NCI-H446 (cell line): Measurements from ENCODE around the gene ACKR3.

Source experiments
- DNase-seq, 2 experiments: peaks; one replicate each; lab custom pipeline; 2025; lab: John Stamatoyannopoulos, UW

Gene ACKR3

GRCh38 chr2:236612737-236613136 lies 43.1 kb downstream of the ACKR3 start:
- DNase-seq, result no peak

- peak; percentile 42 to 74 for DNase-seq
Measured at GRCh38 chr2:236613612-236614011, 44.0 kb downstream of the ACKR3 start.

GRCh38 chr2:236614551-236614950 lies 44.9 kb downstream of the ACKR3 start:
- DNase-seq, result peak; percentile 39 to 68

GRCh38 chr2:236616031-236616430 lies 46.4 kb downstream of the ACKR3 start:
- no peak for DNase-seq

- DNase-seq, result no peak
Measured at GRCh38 chr2:236616624-236617023, 47.0 kb downstream of the ACKR3 start.

GRCh38 chr2:236617221-236617737 lies 47.7 kb downstream of the ACKR3 start:
- no peak for DNase-seq

- DNase-seq, result no peak
Measured at GRCh38 chr2:236617796-236618195, 48.2 kb downstream of the ACKR3 start.

- no peak for DNase-seq
Measured at GRCh38 chr2:236618370-236618769, 48.7 kb downstream of the ACKR3 start.

- no peak for DNase-seq
Measured at GRCh38 chr2:236619910-236620612, 50.4 kb downstream of the ACKR3 start.

GRCh38 chr2:236621786-236622185 lies 52.2 kb downstream of the ACKR3 start:
- DNase-seq, result no peak

GRCh38 chr2:236622201-236622600 lies 52.6 kb downstream of the ACKR3 start:
- no peak for DNase-seq

GRCh38 chr2:236622660-236623059 lies 53.0 kb downstream of the ACKR3 start:
- DNase-seq, result no peak

- no peak for DNase-seq
Measured at GRCh38 chr2:236623816-236624215, 54.2 kb downstream of the ACKR3 start.

GRCh38 chr2:236625156-236625690 lies 55.6 kb downstream of the ACKR3 start:
- no peak for DNase-seq

- DNase-seq, result no peak
Measured at GRCh38 chr2:236626391-236627150, 56.9 kb downstream of the ACKR3 start.

- DNase-seq, result no peak
Measured at GRCh38 chr2:236627193-236627592, 57.6 kb downstream of the ACKR3 start.

- DNase-seq, result no peak
Measured at GRCh38 chr2:236627841-236628240, 58.2 kb downstream of the ACKR3 start.

GRCh38 chr2:236628256-236628901 lies 58.8 kb downstream of the ACKR3 start:
- DNase-seq, result no peak

- no peak for DNase-seq
Measured at GRCh38 chr2:236628981-236629605, 59.5 kb downstream of the ACKR3 start.

GRCh38 chr2:236629961-236630872 lies 60.6 kb downstream of the ACKR3 start:
- no peak for DNase-seq

GRCh38 chr2:236631281-236631855 lies 61.7 kb downstream of the ACKR3 start:
- no peak for DNase-seq
